OCI-LY7 (cell line): Measurements from ENCODE around the gene CLDN8. TPM values are rescaled to one million over a fixed set of nuclear protein-coding genes. Genes with fewer than 3 reads are reported as not detected.

ENCODE experiments used
- BruUV-seq: library from RNA; stranded (reverse); fragments of 400-500 nt; replicated peaks from 2 replicates; lab custom pipeline; 2021; lab: Mats Ljungman, UMichigan
- CTCF ChIA-PET: fragments of 300-600 bp; sonication (Branson Sonifier 250); formaldehyde crosslinking; loops from one replicate; lab custom pipeline; 2022; ENCODE audit warnings: antibody characterized with exemption; ENCODE audit not compliant: unreplicated experiment; lab: Charles Lee
- POLR2A ChIA-PET: fragments of 300-600 bp; sonication (Branson Sonifier 250); formaldehyde crosslinking; loops from one replicate; lab custom pipeline; 2022; ENCODE audit warnings: antibody characterized with exemption; lab: Charles Lee
- DNase-seq: peaks from one replicate; pipeline ENCODE4 v3.0.0-alpha.2; 2015; ENCODE audit warnings: low spot score
- H2AFZ ChIP-seq: fragments of 200-600 bp; sonication (generic), shearing (Covaris generic); 2 replicates; pipeline ENCODE4 v1.6.1; 2014; ENCODE audit warnings: mild to moderate bottlenecking, antibody characterized with exemption, low read length, moderate library complexity
- H3K27ac ChIP-seq: fragments of 200-600 bp; sonication (generic); 2 replicates; pipeline ENCODE4 v1.5.1; 2014; ENCODE audit warnings: mixed run types, low read depth, mild to moderate bottlenecking, moderate library complexity, low read length, inconsistent platforms; ENCODE audit not compliant: poor library complexity, severe bottlenecking
- H3K36me3 ChIP-seq: fragments of 200-600 bp; sonication (generic); 2 replicates; pipeline ENCODE4 v1.6.1; 2014; ENCODE audit warnings: mild to moderate bottlenecking, antibody characterized with exemption, low read length, moderate library complexity, mixed read lengths; ENCODE audit not compliant: insufficient read depth
- H3K4me1 ChIP-seq: fragments of 200-600 bp; sonication (generic); 2 replicates; pipeline ENCODE4 v1.5.1; 2014; ENCODE audit warnings: mild to moderate bottlenecking, low read length; ENCODE audit not compliant: insufficient read depth, poor library complexity, severe bottlenecking
- H3K4me2 ChIP-seq: fragments of 200-600 bp; sonication (generic); 2 replicates; pipeline ENCODE4 v1.6.1; 2014; ENCODE audit warnings: mild to moderate bottlenecking, low read length
- H3K4me3 ChIP-seq: fragments of 200-600 bp; sonication (generic); 2 replicates; pipeline ENCODE4 v1.5.1; 2014; ENCODE audit warnings: mild to moderate bottlenecking, low read depth, low read length; ENCODE audit not compliant: poor library complexity, severe bottlenecking
- H3K79me2 ChIP-seq: fragments of 200-600 bp; sonication (generic); 2 replicates; pipeline ENCODE4 v1.6.1; 2016; ENCODE audit warnings: low read depth, mild to moderate bottlenecking, low read length, moderate library complexity, mixed read lengths; ENCODE audit not compliant: insufficient read depth
- H3K9me2 ChIP-seq: fragments of 200-600 bp; sonication (generic); 2 replicates; pipeline ENCODE4 v1.6.1; 2016; ENCODE audit warnings: mild to moderate bottlenecking, low read length, mixed read lengths; ENCODE audit not compliant: insufficient read depth
- H3K9me3 ChIP-seq: fragments of 200-600 bp; sonication (generic); 2 replicates; pipeline ENCODE4 v1.6.1; 2014; ENCODE audit warnings: mild to moderate bottlenecking, mixed run types, low read length, mixed read lengths
- H4K20me1 ChIP-seq: fragments of 200-600 bp; sonication (generic); 2 replicates; pipeline ENCODE4 v1.6.1; 2014; ENCODE audit warnings: mild to moderate bottlenecking, antibody characterized with exemption, low read length, moderate library complexity, mixed read lengths; ENCODE audit not compliant: insufficient read depth
- EZH2phosphoT487 ChIP-seq: fragments of 200-600 bp; sonication (generic); IDR thresholded peaks from 2 replicates; pipeline ENCODE4 v1.6.1; 2018; ENCODE audit warnings: low read depth, borderline replicate concordance, mild to moderate bottlenecking, mixed run types, antibody characterized with exemption, low read length, moderate library complexity, mixed read lengths
- intact Hi-C: fragments of 100-400 bp; cut with micrococcal nuclease; formaldehyde crosslinking; loops from one replicate; pipeline ENCODE4 v1.10.0; 2022; ENCODE audit not compliant: unreplicated experiment
- total RNA-seq, 2 experiments: library from RNA; depleted of rRNA in 1 of 2; stranded (reverse); fragments of >200 nt in 1 of 2; shearing (Covaris generic) in 1 of 2; gene quantifications; 2 replicates each; pipeline ENCODE4 v1.2.3, GENCODE V29; 2014 to 2022
- TF ChIP-seq, protein P1 (sequence below): fragments of 200-600 bp; sonication (generic); conservative IDR thresholded peaks from 2 replicates; pipeline ENCODE4 v1.5.1; 2014; ENCODE audit warnings: mild to moderate bottlenecking, antibody characterized with exemption, low read length, moderate library complexity, mixed read lengths

Gene CLDN8
- total RNA-seq, 2 experiments from 2014 or later: not detected

DNA sequence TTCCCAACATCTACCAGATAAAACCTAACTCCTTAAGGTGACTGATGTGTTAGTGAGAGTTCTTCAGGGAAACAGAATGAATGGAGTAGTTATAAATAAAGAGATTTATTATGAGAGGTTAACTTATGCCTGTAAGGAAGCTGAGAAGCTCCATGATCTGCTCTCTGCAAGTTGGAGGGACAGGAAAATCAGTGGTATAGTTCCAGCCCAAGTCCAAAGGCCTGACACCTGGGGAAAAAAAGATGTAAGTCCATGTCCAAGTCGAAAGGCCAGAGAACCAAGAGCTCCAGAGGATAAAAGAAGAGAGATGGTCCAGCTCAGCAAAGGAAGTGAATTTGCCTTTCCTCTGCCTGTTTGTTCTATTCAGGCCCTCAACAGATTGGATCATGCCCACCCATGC is 39.8 kb upstream of the CLDN8 start:
- no peak overlapping the region for H3K27ac ChIP-seq
- no peak for DNase-seq
- H3K4me1 ChIP-seq: no peaks in the 10 kb centered on the region
- intact Hi-C loops: no loop called here
- no peak for TF ChIP-seq EZH2phosphoT487
- POLR2A ChIA-PET: interaction anchor here (0.6 kb wide), 1 partner anchor 1529 kb away, joined by 4 read pairs; no protein-coding TSS in a partner anchor
- no peaks in the 10 kb centered on the region for H3K79me2 ChIP-seq
- H2AFZ ChIP-seq: no peak overlapping the region
- H3K9me3 ChIP-seq: no peaks in the 10 kb centered on the region
- no peaks in the 10 kb centered on the region for H3K36me3 ChIP-seq
- H3K4me2 ChIP-seq: no peak overlapping the region
- no peaks in the 10 kb centered on the region for H3K9me2 ChIP-seq
- H3K4me3 ChIP-seq: no peak overlapping the region
- CTCF ChIA-PET: no interaction called here
- no peaks in the 10 kb centered on the region for H4K20me1 ChIP-seq
- BruUV-seq: no TSS peak

- no peak for TF ChIP-seq EZH2phosphoT487
- TF ChIP-seq, protein P1, sequence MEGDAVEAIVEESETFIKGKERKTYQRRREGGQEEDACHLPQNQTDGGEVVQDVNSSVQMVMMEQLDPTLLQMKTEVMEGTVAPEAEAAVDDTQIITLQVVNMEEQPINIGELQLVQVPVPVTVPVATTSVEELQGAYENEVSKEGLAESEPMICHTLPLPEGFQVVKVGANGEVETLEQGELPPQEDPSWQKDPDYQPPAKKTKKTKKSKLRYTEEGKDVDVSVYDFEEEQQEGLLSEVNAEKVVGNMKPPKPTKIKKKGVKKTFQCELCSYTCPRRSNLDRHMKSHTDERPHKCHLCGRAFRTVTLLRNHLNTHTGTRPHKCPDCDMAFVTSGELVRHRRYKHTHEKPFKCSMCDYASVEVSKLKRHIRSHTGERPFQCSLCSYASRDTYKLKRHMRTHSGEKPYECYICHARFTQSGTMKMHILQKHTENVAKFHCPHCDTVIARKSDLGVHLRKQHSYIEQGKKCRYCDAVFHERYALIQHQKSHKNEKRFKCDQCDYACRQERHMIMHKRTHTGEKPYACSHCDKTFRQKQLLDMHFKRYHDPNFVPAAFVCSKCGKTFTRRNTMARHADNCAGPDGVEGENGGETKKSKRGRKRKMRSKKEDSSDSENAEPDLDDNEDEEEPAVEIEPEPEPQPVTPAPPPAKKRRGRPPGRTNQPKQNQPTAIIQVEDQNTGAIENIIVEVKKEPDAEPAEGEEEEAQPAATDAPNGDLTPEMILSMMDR: no peak
- ChIA-PET POLR2A (no interaction called here), CTCF (no interaction called here)
- Histone ChIP-seq H3K27ac (no peak overlapping the region), H3K9me3 (no peaks in the 10 kb centered on the region), H3K4me3 (no peak overlapping the region), H3K4me2 (no peak overlapping the region), H3K4me1 (no peaks in the 10 kb centered on the region), H4K20me1 (no peaks in the 10 kb centered on the region), H3K36me3 (no peaks in the 10 kb centered on the region), H2AFZ (no peak overlapping the region), H3K79me2 (no peaks in the 10 kb centered on the region), H3K9me2 (no peaks in the 10 kb centered on the region)
- intact Hi-C loops: no loop called here
- BruUV-seq: no TSS peak
- no peak for DNase-seq
Observed at GRCh38 chr21:30251781-30252180, 35.9 kb upstream of the CLDN8 start.

GRCh38 chr21:30249936-30250335 is 34.0 kb upstream of the CLDN8 start:
- DNase-seq: no peak
- Histone ChIP-seq H4K20me1 (no peaks in the 10 kb centered on the region), H3K27ac (no peak overlapping the region), H2AFZ (no peak overlapping the region), H3K36me3 (no peaks in the 10 kb centered on the region), H3K9me2 (no peaks in the 10 kb centered on the region), H3K4me2 (no peak overlapping the region), H3K4me3 (no peak overlapping the region), H3K79me2 (no peaks in the 10 kb centered on the region), H3K4me1 (no peaks in the 10 kb centered on the region), H3K9me3 (no peaks in the 10 kb centered on the region)
- BruUV-seq: no TSS peak
- TF ChIP-seq EZH2phosphoT487: no peak
- TF ChIP-seq, protein P1: no peak
- intact Hi-C loops: no loop called here
- ChIA-PET POLR2A (interaction anchor here (0.6 kb wide), 1 partner anchor 9 kb away, joined by 3 read pairs; no protein-coding TSS in a partner anchor), CTCF (no interaction called here)
